Measurements from ENCODE around the gene MTUS2. TPM values are rescaled to one million over a fixed set of nuclear protein-coding genes. Genes with fewer than 3 reads are reported as not detected.

The MTUS2 gene
- total RNA-seq, 4 donors from 2014 or later = 0.08 to 0.57 TPM; not detected in 2

DNA sequence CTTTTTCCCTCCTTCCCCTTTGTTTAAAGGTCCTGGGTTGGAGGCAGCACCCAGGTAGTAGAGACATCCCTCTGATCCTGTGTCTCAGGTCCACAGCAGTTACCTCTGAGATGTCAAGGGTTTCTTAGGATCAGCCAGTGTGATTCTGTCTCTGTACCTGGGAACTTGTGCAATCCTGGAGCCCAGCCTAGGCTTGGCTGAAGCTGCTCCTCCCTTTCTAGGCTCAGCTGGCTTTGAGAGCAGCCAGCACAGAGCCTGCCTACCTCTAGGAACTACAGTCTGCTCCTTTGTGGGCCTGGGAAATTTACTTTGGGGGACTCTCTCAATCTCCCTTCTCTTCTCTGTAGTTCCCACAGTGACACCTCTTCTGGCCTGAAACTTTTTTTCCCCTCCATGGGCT, 171.6 kb downstream of the MTUS2 start:
- Histone ChIP-seq H3K36me3 (no peaks in the 10 kb centered on the region), H3K27ac (no peak overlapping the region), H3K4me3 (no peak overlapping the region), H3K4me1 (no peaks in the 10 kb centered on the region), H3K27me3 (no peaks in the 10 kb centered on the region), H3K9me3 (no peaks in the 10 kb centered on the region)
- intact Hi-C loops (cut with DNase I) = no loop called here
- TF ChIP-seq CTCF (IDR thresholded peaks at IDR 0.05) = no peak
- TF ChIP-seq POLR2A (IDR thresholded peaks at IDR 0.05) = no peak
- no peak for DNase-seq

GRCh38 chr13:29000826-29001225, 180.7 kb downstream of the MTUS2 start:
- Histone ChIP-seq H3K36me3 (no peaks in the 10 kb centered on the region), H3K4me3 (no peak overlapping the region), H3K27me3 (peaks cover 0 to 6% (median 0%) of the 10 kb centered on the region in 4 donors), H3K27ac (no peak overlapping the region), H3K9me3 (no peaks in the 10 kb centered on the region), H3K4me1 (no peaks in the 10 kb centered on the region)
- intact Hi-C loops (cut with DNase I) = no loop called here
- 82 to 93% methylated on average over 3 of the region's 3 CpGs for WGBS, 2 donors
- TF ChIP-seq POLR2A (IDR thresholded peaks at IDR 0.05) = no peak
- TF ChIP-seq CTCF (IDR thresholded peaks at IDR 0.05) = no peak
- DNase-seq = no peak

DNA sequence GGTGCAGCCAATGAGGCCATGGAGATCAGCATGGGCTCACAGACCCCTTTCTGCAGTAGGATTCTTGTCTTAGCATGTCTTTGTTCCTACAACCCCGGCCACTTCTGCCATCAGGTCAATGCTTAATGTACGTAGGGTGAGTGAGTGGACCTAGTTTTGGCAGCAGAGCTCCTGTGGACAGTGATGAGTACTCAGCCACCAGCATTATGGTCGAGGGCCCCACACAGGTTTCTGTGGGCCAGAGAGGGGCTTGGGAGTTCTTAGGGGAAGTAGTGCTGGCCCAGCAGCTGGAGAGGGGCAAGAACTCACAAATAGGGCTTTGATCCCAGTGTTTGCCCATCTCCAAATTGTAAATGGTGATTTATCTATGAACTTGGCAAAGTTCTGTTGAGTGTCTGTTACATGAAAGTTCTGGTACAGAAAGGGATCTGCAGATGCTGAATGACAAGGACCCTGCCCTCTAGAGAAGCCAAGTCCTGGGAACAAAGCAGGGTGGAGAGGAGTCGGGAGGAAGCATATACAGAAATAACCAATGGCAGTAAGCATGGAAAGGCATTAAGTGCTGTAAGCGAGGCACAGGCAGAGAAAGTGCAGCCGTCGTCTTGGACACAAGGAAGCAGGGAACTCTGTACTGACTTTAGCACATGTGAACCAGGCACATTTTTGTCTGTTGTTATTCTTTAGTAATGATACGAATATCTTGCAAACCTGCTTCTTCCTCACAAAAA, 185.1 kb downstream of the MTUS2 start:
- no peak for DNase-seq
- TF ChIP-seq POLR2A (IDR thresholded peaks at IDR 0.05) = no peak
- no peak for TF ChIP-seq CTCF (IDR thresholded peaks at IDR 0.05)
- Histone ChIP-seq H3K4me1 (no peaks in the 10 kb centered on the region), H3K4me3 (no peak overlapping the region), H3K27me3 (peaks cover 0 to 6% (median 0%) of the 10 kb centered on the region in 4 donors), H3K36me3 (no peaks in the 10 kb centered on the region), H3K27ac (no peak overlapping the region), H3K9me3 (no peaks in the 10 kb centered on the region)
- WGBS, 2 donors = 54 to 56% methylated on average over 5 to 8 of the region's 8 CpGs
- intact Hi-C loops (cut with DNase I) = no loop called here

- Histone ChIP-seq H3K9me3 (no peaks in the 10 kb centered on the region), H3K27me3 (peaks cover 0 to 6% (median 0%) of the 10 kb centered on the region in 4 donors), H3K4me1 (no peaks in the 10 kb centered on the region), H3K4me3 (no peak overlapping the region), H3K27ac (no peak overlapping the region), H3K36me3 (no peaks in the 10 kb centered on the region)
- DNase-seq = no peak
- TF ChIP-seq CTCF (IDR thresholded peaks at IDR 0.05) (no peak), POLR2A (IDR thresholded peaks at IDR 0.05) (no peak)
- WGBS, 2 donors = 45 to 52% methylated on average over 2 of the region's 2 CpGs
- intact Hi-C loops (cut with DNase I) = no loop called here
Observed at GRCh38 chr13:29005763-29006120, 185.6 kb downstream of the MTUS2 start.

GRCh38 chr13:29006359-29006850, 186.3 kb downstream of the MTUS2 start:
- no peak for TF ChIP-seq POLR2A (IDR thresholded peaks at IDR 0.05)
- Histone ChIP-seq H3K4me3 (no peak overlapping the region), H3K4me1 (no peaks in the 10 kb centered on the region), H3K9me3 (no peaks in the 10 kb centered on the region), H3K36me3 (no peaks in the 10 kb centered on the region), H3K27ac (no peak overlapping the region), H3K27me3 (peaks cover 0 to 6% (median 0%) of the 10 kb centered on the region in 4 donors)
- 40 to 48% methylated on average over 2 of the region's 2 CpGs for WGBS, 2 donors
- DNase-seq = no peak
- intact Hi-C loops (cut with DNase I) = no loop called here
